ENCODE measurements around the gene TFEB. TPM values are rescaled to one million over a fixed set of nuclear protein-coding genes. Genes with fewer than 3 reads are reported as not detected.

Gene TFEB
- total and polyA plus RNA-seq, 2 of the 8 experiments (the other 6 are each of a cell fraction or from before 2014, with no cell fraction given) = 2.3 to 6.7 TPM

DNA sequence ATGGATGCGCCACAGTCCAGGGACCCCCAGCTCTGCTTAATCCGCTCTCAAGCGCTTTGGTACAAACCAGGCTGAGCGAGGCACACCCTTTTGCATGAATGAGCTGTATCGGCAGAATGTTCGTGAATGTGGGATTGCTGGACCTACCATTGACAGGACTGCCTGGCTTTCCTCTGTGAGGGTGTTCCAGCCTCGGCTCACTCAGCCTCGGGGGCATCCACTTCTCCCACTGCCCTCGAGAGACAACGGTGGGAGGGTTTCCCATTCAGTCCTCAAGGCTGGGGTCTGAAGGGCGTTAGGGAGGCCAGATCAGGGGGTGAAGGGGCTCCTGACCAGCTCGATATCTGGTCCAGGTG is 79.8 kb downstream of the TFEB start (continued):
- TF ChIP-seq, protein P1, sequence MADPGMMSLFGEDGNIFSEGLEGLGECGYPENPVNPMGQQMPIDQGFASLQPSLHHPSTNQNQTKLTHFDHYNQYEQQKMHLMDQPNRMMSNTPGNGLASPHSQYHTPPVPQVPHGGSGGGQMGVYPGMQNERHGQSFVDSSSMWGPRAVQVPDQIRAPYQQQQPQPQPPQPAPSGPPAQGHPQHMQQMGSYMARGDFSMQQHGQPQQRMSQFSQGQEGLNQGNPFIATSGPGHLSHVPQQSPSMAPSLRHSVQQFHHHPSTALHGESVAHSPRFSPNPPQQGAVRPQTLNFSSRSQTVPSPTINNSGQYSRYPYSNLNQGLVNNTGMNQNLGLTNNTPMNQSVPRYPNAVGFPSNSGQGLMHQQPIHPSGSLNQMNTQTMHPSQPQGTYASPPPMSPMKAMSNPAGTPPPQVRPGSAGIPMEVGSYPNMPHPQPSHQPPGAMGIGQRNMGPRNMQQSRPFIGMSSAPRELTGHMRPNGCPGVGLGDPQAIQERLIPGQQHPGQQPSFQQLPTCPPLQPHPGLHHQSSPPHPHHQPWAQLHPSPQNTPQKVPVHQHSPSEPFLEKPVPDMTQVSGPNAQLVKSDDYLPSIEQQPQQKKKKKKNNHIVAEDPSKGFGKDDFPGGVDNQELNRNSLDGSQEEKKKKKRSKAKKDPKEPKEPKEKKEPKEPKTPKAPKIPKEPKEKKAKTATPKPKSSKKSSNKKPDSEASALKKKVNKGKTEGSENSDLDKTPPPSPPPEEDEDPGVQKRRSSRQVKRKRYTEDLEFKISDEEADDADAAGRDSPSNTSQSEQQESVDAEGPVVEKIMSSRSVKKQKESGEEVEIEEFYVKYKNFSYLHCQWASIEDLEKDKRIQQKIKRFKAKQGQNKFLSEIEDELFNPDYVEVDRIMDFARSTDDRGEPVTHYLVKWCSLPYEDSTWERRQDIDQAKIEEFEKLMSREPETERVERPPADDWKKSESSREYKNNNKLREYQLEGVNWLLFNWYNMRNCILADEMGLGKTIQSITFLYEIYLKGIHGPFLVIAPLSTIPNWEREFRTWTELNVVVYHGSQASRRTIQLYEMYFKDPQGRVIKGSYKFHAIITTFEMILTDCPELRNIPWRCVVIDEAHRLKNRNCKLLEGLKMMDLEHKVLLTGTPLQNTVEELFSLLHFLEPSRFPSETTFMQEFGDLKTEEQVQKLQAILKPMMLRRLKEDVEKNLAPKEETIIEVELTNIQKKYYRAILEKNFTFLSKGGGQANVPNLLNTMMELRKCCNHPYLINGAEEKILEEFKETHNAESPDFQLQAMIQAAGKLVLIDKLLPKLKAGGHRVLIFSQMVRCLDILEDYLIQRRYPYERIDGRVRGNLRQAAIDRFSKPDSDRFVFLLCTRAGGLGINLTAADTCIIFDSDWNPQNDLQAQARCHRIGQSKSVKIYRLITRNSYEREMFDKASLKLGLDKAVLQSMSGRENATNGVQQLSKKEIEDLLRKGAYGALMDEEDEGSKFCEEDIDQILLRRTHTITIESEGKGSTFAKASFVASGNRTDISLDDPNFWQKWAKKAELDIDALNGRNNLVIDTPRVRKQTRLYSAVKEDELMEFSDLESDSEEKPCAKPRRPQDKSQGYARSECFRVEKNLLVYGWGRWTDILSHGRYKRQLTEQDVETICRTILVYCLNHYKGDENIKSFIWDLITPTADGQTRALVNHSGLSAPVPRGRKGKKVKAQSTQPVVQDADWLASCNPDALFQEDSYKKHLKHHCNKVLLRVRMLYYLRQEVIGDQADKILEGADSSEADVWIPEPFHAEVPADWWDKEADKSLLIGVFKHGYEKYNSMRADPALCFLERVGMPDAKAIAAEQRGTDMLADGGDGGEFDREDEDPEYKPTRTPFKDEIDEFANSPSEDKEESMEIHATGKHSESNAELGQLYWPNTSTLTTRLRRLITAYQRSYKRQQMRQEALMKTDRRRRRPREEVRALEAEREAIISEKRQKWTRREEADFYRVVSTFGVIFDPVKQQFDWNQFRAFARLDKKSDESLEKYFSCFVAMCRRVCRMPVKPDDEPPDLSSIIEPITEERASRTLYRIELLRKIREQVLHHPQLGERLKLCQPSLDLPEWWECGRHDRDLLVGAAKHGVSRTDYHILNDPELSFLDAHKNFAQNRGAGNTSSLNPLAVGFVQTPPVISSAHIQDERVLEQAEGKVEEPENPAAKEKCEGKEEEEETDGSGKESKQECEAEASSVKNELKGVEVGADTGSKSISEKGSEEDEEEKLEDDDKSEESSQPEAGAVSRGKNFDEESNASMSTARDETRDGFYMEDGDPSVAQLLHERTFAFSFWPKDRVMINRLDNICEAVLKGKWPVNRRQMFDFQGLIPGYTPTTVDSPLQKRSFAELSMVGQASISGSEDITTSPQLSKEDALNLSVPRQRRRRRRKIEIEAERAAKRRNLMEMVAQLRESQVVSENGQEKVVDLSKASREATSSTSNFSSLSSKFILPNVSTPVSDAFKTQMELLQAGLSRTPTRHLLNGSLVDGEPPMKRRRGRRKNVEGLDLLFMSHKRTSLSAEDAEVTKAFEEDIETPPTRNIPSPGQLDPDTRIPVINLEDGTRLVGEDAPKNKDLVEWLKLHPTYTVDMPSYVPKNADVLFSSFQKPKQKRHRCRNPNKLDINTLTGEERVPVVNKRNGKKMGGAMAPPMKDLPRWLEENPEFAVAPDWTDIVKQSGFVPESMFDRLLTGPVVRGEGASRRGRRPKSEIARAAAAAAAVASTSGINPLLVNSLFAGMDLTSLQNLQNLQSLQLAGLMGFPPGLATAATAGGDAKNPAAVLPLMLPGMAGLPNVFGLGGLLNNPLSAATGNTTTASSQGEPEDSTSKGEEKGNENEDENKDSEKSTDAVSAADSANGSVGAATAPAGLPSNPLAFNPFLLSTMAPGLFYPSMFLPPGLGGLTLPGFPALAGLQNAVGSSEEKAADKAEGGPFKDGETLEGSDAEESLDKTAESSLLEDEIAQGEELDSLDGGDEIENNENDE (IDR thresholded peaks at IDR 0.05; ENCODE audit: insufficient replicate concordance, low read length) = no peak
- TF ChIP-seq JUN (IDR thresholded peaks at IDR 0.05; ENCODE audit: low read depth, low read length) = no peak
- no peak for TF ChIP-seq CTBP2 (IDR thresholded peaks at IDR 0.05; ENCODE audit: borderline replicate concordance, insufficient read depth, insufficient read length, low read length)
- TF ChIP-seq FOSL1 (IDR thresholded peaks at IDR 0.05; ENCODE audit: insufficient read depth, low read depth, low read length) = no peak
- no peak for TF ChIP-seq HDAC6 (IDR thresholded peaks at IDR 0.05; ENCODE audit: low read depth, low read length)
- no peak for TF ChIP-seq SIRT6 (IDR thresholded peaks at IDR 0.05; ENCODE audit: low read length)
- TF ChIP-seq SIX5 (IDR thresholded peaks at IDR 0.05; ENCODE audit: low read depth, low read length) = no peak
- TF ChIP-seq POLR2AphosphoS5 (IDR thresholded peaks at IDR 0.05; ENCODE audit: low read depth, low read length) = no peak
- no peak for TF ChIP-seq POU5F1 (IDR thresholded peaks at IDR 0.05; ENCODE audit: low read depth, low read length)
